Measurements from ENCODE around the gene RBM22. TPM values are rescaled to one million over a fixed set of nuclear protein-coding genes. Genes with fewer than 3 reads are reported as not detected.
"Not testable (repeated sequence)": the region's sequence is repeated elsewhere in the genome, so short reads cannot be mapped to it uniquely, and the experiment has no call there.

RBM22 gene
- total RNA-seq = 10 to 100 TPM; 86.2 to 97.2 TPM

- DNase-seq (peak; percentile 92), ATAC-seq (replicated peaks in 1 of 2) (peak; percentile 97)
- Mint-ChIP-seq H3K4me3 (no peak within 1 kb of the TSS), H3K27ac (no peak within 1 kb of the TSS), H3K4me1 (ENCODE audit: low read depth) (peaks cover 5% of the 10 kb centered on the region), H3K9me3 (no peaks in the 10 kb centered on the region), H3K36me3 (ENCODE audit: insufficient read depth in 2 of 2) (peaks cover 0 to 22% of the 10 kb centered on the region in 2 donors), H3K27me3 (ENCODE audit: low read depth) (no peaks in the 10 kb centered on the region)
These were observed at the start of gene RBM22 for GRCh38 chr5:150700594-150701377. TSS of gene RBM22 (minus strand) at chr5:150701062. CDS start at chr5:150700985, 77 bp downstream.

- H3K4me3 Mint-ChIP-seq = peak overlapping the region in 1 of 2 donors; percentile 85
- H3K36me3 Mint-ChIP-seq (ENCODE audit: insufficient read depth in 2 of 2) = peaks cover 12 to 37% of the 10 kb centered on the region in 2 donors
- no peak for DNase-seq
- peaks cover 49% of the 10 kb centered on the region for H3K4me1 Mint-ChIP-seq (ENCODE audit: low read depth)
- H3K27ac Mint-ChIP-seq = peak overlapping the region; percentile 92
- no peaks in the 10 kb centered on the region for H3K9me3 Mint-ChIP-seq
- peak in 1 of 2 donors; percentile 32 for ATAC-seq (replicated peaks in 1 of 2)
- no peaks in the 10 kb centered on the region for H3K27me3 Mint-ChIP-seq (ENCODE audit: low read depth)
These were observed 49.6 kb upstream of the RBM22 start for GRCh38 chr5:150750469-150750868.

- peak overlapping the region; percentile 65 to 89 for H3K4me3 Mint-ChIP-seq
- not testable (repeated sequence) for H3K27me3 Mint-ChIP-seq (ENCODE audit: low read depth); H3K27ac Mint-ChIP-seq; H3K9me3 Mint-ChIP-seq; DNase-seq; ATAC-seq (replicated peaks in 1 of 2)
- peaks cover 63% of the 10 kb centered on the region for H3K4me1 Mint-ChIP-seq (ENCODE audit: low read depth)
- peaks cover 17 to 32% of the 10 kb centered on the region in 2 donors for H3K36me3 Mint-ChIP-seq (ENCODE audit: insufficient read depth in 2 of 2)
These were observed 42.3 kb upstream of the RBM22 start for GRCh38 chr5:150743142-150743488.

GRCh38 chr5:150742455-150743141, 41.7 kb upstream of the RBM22 start:
- not testable (repeated sequence) for DNase-seq; H3K27me3 Mint-ChIP-seq (ENCODE audit: low read depth); H3K9me3 Mint-ChIP-seq
- Mint-ChIP-seq H3K4me3 (peak overlapping the region; percentile 65 to 89), H3K4me1 (ENCODE audit: low read depth) (peaks cover 68% of the 10 kb centered on the region), H3K27ac (peak overlapping the region; percentile 90), H3K36me3 (ENCODE audit: insufficient read depth in 2 of 2) (peaks cover 18 to 34% of the 10 kb centered on the region in 2 donors)
- ATAC-seq (replicated peaks in 1 of 2) = peak; percentile 53 to 66

GRCh38 chr5:150740992-150741391, 40.1 kb upstream of the RBM22 start:
- H3K27me3 Mint-ChIP-seq (ENCODE audit: low read depth) = no peaks in the 10 kb centered on the region
- peaks cover 25 to 40% of the 10 kb centered on the region in 2 donors for H3K36me3 Mint-ChIP-seq (ENCODE audit: insufficient read depth in 2 of 2)
- DNase-seq (no peak), ATAC-seq (replicated peaks in 1 of 2) (no peak)
- no peak overlapping the region for H3K4me3 Mint-ChIP-seq
- no peak overlapping the region for H3K27ac Mint-ChIP-seq
- peaks cover 78% of the 10 kb centered on the region for H3K4me1 Mint-ChIP-seq (ENCODE audit: low read depth)
- peaks cover 0 to 5% of the 10 kb centered on the region in 2 donors for H3K9me3 Mint-ChIP-seq

GRCh38 chr5:150738862-150739261, 38.0 kb upstream of the RBM22 start:
- Mint-ChIP-seq H3K9me3 (peaks cover 0 to 5% of the 10 kb centered on the region in 2 donors), H3K27me3 (ENCODE audit: low read depth) (no peaks in the 10 kb centered on the region), H3K36me3 (ENCODE audit: insufficient read depth in 2 of 2) (peaks cover 31 to 42% of the 10 kb centered on the region in 2 donors), H3K27ac (peak overlapping the region; percentile 94), H3K4me1 (ENCODE audit: low read depth) (peaks cover 82% of the 10 kb centered on the region), H3K4me3 (peak overlapping the region; percentile 16 to 88)
- ATAC-seq (replicated peaks in 1 of 2) = peak in 1 of 2 donors; percentile 37
- no peak for DNase-seq

- H3K4me3 Mint-ChIP-seq = peak overlapping the region in 1 of 2 donors; percentile 18
- peaks cover 0 to 3% of the 10 kb centered on the region in 2 donors for H3K9me3 Mint-ChIP-seq
- ATAC-seq (replicated peaks in 1 of 2) (peak; percentile 29 to 82), DNase-seq (peak; percentile 14 to 61)
- peaks cover 51% of the 10 kb centered on the region for H3K4me1 Mint-ChIP-seq (ENCODE audit: low read depth)
- peaks cover 25 to 49% of the 10 kb centered on the region in 2 donors for H3K36me3 Mint-ChIP-seq (ENCODE audit: insufficient read depth in 2 of 2)
- peak overlapping the region; percentile 55 for H3K27ac Mint-ChIP-seq
- no peaks in the 10 kb centered on the region for H3K27me3 Mint-ChIP-seq (ENCODE audit: low read depth)
These were observed 33.9 kb upstream of the RBM22 start for GRCh38 chr5:150734579-150735384.

GRCh38 chr5:150731669-150732242, 30.9 kb upstream of the RBM22 start:
- H3K4me3 Mint-ChIP-seq = no peak overlapping the region

GRCh38 chr5:150729859-150730258, 29.0 kb upstream of the RBM22 start:
- Mint-ChIP-seq H3K4me1 (ENCODE audit: low read depth) (peaks cover 11% of the 10 kb centered on the region), H3K36me3 (ENCODE audit: insufficient read depth in 2 of 2) (peaks cover 12 to 36% of the 10 kb centered on the region in 2 donors), H3K27ac (no peak overlapping the region), H3K4me3 (no peak overlapping the region), H3K27me3 (ENCODE audit: low read depth) (no peaks in the 10 kb centered on the region), H3K9me3 (no peaks in the 10 kb centered on the region)
- no peak for DNase-seq
- no peak for ATAC-seq (replicated peaks in 1 of 2)

More at GRCh38 chr5:150731669-150732242, 30.9 kb upstream of the RBM22 start:
- H3K36me3 Mint-ChIP-seq (ENCODE audit: insufficient read depth in 2 of 2) = peaks cover 23 to 46% of the 10 kb centered on the region in 2 donors
- peaks cover 0 to 1% of the 10 kb centered on the region in 2 donors for H3K9me3 Mint-ChIP-seq
- DNase-seq = no peak
- H3K27me3 Mint-ChIP-seq (ENCODE audit: low read depth) = no peaks in the 10 kb centered on the region
- no peak for ATAC-seq (replicated peaks in 1 of 2)
- H3K27ac Mint-ChIP-seq = no peak overlapping the region
- peaks cover 21% of the 10 kb centered on the region for H3K4me1 Mint-ChIP-seq (ENCODE audit: low read depth)

GRCh38 chr5:150723845-150724244, 23.0 kb upstream of the RBM22 start:
- Mint-ChIP-seq H3K36me3 (ENCODE audit: insufficient read depth in 2 of 2) (peaks cover 3 to 40% of the 10 kb centered on the region in 2 donors), H3K9me3 (no peaks in the 10 kb centered on the region), H3K27ac (no peak overlapping the region), H3K27me3 (ENCODE audit: low read depth) (no peaks in the 10 kb centered on the region), H3K4me3 (no peak overlapping the region), H3K4me1 (ENCODE audit: low read depth) (no peaks in the 10 kb centered on the region)
- no peak for DNase-seq
- ATAC-seq (replicated peaks in 1 of 2) = no peak

GRCh38 chr5:150710165-150710564, 9.3 kb upstream of the RBM22 start:
- peaks cover 6 to 10% of the 10 kb centered on the region in 2 donors for H3K36me3 Mint-ChIP-seq (ENCODE audit: insufficient read depth in 2 of 2)
- DNase-seq = no peak
- H3K27ac Mint-ChIP-seq = no peak overlapping the region

GRCh38 chr5:150706776-150707390, 6.0 kb upstream of the RBM22 start:
- H3K4me1 Mint-ChIP-seq (ENCODE audit: low read depth) = no peaks in the 10 kb centered on the region
- H3K27ac Mint-ChIP-seq = no peak overlapping the region
- ATAC-seq (replicated peaks in 1 of 2) (no peak), DNase-seq (no peak)
- H3K4me3 Mint-ChIP-seq = no peak overlapping the region
- no peaks in the 10 kb centered on the region for H3K27me3 Mint-ChIP-seq (ENCODE audit: low read depth)
- H3K36me3 Mint-ChIP-seq (ENCODE audit: insufficient read depth in 2 of 2) = peaks cover 5 to 6% of the 10 kb centered on the region in 2 donors
- no peaks in the 10 kb centered on the region for H3K9me3 Mint-ChIP-seq

More at GRCh38 chr5:150710165-150710564, 9.3 kb upstream of the RBM22 start:
- Mint-ChIP-seq H3K9me3 (no peaks in the 10 kb centered on the region), H3K4me3 (no peak overlapping the region), H3K27me3 (ENCODE audit: low read depth) (no peaks in the 10 kb centered on the region), H3K4me1 (ENCODE audit: low read depth) (no peaks in the 10 kb centered on the region)
- ATAC-seq (replicated peaks in 1 of 2) = no peak
